GM18517 (cell line): ENCODE results near the gene OSBPL9.
"Not testable (repeated sequence)": the region's sequence is repeated elsewhere in the genome, so short reads cannot be mapped to it uniquely, and the experiment has no call there.

Experiments
- ATAC-seq: cut with Tn5 transposase; IDR thresholded peaks from one replicate; pipeline ENCODE4 v1.9.1; 2021; ENCODE audit warnings: mild to moderate bottlenecking, moderate library complexity; ENCODE audit not compliant: unreplicated experiment

The OSBPL9 gene

DNA sequence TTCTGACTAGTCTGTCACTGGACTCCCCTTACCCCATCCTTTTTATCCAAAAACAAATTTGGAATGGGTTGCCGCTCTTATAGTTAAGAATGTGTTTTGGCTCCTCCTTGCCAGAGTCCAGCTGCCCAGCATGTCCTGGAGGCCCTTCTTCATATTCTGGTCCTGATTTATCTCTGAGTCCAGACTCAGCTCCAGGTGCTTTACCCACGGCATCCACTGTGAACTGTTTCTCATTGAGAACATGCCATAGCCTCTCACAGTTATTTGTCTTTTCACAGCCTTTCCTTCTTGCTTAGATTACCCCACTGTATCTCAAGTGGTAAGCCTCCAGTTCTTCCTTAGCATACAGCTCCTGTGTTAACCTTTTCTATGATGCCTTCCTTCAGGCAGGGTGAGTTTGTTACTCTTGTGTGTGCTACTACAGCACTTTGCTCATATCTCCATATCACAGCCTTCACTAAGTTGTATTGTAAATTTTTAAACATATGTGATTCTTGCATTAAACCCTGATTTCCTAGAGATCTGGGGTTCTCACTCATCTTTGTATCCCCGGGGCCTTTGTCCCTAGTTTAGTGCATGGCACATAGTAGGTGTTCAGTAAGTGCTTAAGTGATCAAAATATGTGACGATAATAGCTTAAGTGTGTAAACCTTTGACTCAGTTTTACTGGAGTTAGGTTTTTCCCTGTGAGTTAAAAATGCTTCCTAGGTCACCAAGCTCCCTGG lies 116.0 kb downstream of the OSBPL9 start:
- no peak for ATAC-seq

DNA sequence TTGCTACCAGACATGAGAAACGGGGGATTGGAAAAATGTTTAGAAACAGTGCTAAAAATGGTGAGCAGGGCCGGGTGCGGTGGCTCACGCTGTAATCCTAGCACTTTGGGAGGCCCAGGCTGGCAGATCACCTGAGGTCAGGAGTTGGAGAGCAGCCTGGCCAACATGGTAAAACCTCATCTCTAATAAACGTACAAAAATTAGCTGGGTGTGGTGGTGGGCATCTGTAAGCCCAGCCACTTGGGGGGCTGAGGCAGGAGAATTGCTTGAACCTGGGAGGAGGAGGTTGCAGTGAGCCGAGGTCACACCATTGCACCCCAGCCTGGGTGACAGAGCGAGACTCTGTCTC lies 116.5 kb downstream of the OSBPL9 start:
- not testable (repeated sequence) for ATAC-seq

DNA sequence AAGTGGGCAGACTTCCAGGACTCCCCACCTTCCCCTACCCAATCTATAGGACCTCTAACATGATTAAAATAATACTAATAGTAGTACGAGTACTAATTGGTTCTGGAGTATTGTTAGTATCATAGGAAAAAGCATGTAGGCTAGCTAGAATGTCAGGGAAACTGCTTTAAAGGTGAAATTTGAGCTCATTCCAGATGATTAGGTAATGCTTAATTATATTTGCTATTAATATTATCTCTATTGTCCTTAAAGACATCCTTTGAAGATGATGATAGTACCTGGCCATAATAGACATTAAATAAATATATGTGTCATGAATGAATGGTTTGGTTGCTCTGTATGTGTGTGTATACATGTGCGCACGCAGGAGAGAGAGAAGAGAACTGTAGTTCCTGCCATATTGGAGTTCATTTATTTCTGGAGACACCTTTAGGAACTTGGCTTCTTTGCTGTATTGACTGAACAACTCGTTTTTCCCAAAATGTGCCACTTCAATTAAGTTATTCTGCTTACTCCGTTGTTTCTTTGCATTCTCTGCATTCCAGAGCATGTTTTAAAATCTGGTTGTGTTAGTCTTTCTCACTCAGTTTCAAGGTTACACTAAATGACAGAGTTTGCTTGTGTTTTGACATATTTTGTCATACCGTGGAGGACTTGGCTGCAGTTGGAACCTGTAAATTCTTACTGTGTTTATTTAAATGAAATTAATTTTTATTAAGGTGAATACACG lies 117.1 kb downstream of the OSBPL9 start:
- no peak for ATAC-seq

DNA sequence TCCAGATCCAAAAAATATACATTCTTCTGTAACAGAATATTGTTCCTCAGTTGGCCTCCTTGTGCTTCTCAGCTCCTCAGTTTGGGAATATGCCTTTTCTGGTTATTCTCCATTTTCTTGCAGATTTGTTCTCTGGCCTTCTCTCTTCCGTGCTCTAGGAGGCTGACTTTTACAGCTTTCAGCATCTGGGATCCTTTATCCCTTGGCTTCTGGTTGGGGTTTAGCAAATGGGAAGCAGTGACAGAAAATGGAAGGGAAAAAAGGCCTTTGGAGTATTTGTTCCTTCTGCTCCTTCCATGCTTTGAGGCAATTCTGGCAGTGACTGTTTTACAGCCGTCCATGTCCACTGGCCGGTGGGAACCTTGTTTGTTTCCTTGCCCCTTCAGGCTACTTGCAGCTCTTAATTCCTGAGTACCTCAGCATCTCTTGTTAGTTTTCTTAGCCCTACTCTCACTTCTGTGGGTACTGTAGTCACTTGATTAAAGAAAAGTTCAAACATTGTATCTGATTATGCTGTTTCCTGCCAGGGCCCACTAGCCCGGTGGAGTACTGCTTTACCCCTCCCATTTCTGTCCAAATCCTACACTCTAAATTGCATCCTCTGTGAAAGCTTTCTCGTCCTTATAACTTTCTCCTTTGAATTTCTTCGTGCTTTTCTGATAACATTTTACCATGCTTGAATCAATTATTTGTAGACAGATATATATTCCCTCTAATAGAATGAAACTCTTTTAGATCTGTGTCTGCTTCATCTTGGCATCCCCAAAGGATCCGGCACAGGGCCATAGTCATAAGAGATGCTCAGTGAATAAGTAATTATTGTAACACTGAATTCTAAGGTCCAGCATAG lies 118.2 kb downstream of the OSBPL9 start:
- ATAC-seq, result no peak

DNA sequence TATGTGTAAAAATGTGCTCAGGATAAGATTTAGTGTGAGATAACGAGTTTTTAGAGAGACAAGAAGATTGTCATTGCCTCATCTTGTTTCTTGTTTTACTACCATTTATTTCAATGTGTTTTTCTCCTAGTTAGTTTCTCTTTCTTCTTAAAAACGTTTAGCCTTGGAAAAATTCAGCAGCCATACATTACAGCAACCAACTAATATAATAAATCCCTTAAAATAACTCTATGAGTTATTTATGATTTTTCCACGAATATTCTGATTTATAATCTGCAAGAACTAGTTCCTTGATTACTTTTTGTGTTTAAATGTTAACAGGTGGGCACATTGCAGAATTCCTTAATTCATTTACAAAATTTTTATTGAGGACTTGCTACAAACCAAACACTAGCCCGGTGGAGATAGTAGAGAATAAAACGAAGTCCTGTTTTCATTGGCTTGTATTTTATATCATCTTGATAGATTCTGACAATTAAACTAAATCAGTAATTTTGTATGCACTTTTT lies 118.9 kb downstream of the OSBPL9 start:
- ATAC-seq, result no peak

DNA sequence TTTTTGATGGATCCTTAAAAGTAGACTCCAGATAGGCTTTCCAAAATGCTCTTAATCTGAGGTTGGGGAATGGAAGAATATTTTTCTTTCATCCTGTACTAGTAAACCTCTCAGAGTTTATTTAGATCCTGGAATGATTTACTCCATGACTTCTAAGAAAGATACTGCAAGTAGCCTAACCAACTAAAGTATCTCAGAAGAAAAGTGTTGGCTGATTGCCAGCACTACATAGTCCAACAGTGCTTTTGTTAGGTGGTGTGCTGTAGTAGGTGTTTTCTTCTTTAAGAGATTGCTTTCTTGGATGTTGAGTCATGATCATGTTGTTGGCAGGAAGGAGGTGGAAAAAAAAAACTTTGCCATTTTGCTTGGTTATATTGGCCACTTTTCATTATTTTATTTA lies 119.8 kb downstream of the OSBPL9 start:
- no peak for ATAC-seq

DNA sequence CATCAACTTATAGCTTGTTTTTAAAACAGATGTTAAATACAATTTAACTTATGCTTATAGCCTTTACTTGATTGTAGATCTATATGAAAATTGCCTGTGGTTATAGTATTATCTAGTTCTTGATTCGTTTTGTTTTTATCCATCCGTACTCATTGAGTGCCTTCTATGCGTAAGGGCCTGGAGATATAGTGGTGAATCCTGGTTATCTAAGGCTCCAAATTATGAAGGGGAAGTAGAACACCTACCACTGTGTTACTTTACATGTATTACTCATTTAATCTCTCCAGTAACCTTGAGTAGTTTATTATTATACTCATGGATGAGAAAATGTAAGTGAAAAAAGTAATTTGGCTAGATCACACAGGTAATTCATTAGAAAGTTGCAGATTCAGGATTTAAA lies 121.8 kb downstream of the OSBPL9 start:
- no peak for ATAC-seq

DNA sequence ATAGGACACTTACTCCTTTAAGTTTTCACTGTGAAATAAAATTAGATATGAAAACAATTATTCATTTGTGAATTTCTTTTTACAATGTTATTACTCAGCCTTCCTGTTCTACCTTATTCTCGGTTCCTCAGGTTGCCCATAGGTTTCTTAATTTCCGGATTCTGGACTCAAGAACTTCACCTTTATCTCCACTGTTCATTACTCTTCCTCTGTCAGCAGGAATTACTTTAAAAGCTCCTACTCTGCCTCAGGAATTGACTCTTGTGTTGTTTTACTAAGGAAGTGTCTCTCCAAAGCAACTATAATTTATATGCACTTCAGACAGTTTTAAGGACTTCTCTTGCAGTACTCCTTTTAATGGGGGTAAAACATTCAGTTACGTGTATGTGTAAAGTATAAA lies 123.8 kb downstream of the OSBPL9 start:
- ATAC-seq, result no peak

DNA sequence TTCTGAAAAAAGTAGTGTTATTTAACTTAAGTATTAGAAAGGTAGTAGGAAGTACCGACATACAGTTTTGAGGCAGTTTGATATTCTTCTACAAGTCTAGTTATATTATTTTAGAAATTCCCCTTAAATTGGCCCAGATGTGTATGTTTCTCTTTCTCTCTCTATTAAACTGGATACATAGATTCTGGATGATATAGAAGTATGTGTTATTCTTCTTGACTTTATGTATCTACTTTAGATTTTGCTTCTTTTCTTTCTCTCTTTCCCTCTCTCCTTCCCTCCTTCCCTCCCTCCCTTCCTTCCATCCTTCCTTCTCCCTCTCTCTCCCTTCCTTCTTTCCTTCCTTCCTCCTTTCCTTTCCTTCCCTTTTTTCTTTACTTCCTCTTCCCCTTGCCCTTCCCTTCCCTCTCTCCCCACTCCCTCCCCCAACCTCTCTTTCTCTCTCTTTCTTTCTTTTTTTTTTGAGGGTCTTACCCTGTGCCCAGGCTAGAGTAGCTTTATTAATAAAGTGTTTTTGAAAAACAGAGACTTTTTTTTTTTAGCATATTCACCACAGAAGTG lies 124.3 kb downstream of the OSBPL9 start:
- ATAC-seq, result no peak

DNA sequence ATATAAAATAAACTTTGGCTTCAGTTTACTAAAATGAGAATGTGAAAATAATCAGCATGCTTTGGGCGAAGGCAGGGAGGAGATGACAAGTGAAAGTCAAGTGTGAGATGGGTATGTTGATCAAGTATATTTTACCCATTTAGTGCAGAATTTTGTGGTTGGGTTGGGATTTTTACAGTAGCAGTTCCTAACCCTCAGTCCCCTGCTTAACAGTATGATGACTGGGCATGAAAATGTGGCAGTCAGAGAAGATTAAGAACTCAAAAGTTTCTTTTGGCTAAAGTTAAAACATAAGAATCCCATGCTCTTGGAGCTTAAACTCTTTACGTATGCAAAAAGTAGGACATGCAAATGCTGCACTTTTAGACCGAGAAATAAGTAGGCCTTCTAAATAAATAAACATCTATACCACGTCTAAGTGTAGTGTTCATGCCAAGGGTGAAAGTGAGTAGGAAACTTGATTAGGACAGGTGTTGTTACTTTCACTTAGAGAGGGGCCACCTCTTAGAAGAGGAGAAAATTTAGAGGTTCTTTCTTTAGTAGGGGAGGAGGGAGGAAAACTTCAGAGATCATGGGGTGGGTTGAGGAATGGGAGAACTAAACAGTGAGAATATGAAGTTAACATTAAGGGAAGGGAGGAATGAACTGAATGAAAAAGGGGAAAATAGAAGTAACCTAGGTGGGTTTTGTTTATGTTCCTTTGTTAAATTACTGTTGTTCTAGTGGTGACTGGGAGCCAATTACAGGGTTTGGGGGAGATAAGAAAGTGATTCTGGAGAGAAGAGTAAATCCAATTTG lies 127.8 kb downstream of the OSBPL9 start:
- ATAC-seq, result no peak

DNA sequence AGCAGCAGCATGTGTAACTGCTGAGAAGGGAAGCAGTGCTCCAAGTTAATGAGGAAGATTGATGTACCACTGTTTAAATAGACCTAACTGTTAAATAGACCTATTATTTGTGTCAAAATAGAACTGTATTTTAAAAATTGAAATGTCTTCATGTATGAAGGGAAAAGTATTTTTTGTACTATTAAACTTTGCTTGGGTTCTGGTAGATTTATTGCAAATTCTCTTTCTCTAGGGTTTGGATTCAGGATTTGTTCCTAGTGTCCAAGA lies 128.3 kb downstream of the OSBPL9 start:
- ATAC-seq, result no peak

DNA sequence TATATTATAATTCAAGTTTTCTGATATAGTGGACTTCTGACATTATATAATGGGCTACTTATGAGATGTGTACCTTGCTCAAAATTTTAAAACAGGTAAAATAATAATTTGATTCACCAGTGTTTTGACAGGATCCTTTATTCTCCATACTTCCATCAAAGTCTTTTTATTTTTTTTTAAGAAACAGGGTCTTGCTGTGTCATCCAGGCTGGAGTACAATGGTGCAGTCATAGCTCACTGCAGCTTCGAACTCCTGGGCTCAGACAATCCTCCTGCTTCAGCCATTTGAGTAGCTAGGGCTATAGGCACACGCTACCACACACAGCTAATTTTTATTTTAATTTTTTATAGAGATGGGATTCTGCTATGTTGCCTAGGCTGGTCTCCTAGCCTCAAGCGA lies 132.3 kb downstream of the OSBPL9 start:
- no peak for ATAC-seq

DNA sequence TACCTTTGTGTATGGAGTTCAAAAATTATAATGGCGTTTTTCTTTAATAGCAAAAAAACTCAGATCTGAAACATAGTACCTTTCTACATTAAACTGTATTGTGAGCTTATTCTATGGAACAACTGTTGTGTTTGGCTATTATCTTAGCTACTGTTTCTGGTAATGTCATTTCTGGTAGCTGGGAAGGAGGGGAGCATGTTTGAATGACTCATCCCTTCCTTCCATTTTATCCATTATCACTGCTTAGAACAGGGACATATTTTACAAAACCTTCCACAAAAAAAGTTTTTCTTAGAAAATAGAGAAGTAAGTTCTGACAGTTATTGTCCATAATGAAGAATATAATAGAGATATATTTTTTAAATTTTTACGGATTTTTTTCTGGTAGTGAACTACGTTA lies 133.3 kb downstream of the OSBPL9 start:
- no peak for ATAC-seq

DNA sequence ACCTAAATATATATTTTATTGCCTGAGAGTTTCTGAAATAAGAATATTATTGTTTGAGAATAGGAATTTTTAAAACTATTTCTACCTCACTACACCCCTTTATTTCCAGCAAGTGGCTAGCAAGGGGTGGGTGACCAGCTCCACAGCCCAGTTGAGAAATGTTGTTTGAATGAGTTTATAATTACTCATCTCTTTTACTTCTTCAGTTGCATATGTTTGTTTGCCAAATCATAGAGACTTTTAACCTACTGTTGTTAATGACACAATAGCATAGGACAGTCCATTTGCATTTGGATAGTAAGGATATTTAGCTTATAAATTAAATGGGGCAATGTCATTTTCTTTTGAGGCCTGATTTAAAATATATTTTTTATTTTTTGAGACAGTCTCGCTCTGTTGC lies 133.8 kb downstream of the OSBPL9 start:
- no peak for ATAC-seq

DNA sequence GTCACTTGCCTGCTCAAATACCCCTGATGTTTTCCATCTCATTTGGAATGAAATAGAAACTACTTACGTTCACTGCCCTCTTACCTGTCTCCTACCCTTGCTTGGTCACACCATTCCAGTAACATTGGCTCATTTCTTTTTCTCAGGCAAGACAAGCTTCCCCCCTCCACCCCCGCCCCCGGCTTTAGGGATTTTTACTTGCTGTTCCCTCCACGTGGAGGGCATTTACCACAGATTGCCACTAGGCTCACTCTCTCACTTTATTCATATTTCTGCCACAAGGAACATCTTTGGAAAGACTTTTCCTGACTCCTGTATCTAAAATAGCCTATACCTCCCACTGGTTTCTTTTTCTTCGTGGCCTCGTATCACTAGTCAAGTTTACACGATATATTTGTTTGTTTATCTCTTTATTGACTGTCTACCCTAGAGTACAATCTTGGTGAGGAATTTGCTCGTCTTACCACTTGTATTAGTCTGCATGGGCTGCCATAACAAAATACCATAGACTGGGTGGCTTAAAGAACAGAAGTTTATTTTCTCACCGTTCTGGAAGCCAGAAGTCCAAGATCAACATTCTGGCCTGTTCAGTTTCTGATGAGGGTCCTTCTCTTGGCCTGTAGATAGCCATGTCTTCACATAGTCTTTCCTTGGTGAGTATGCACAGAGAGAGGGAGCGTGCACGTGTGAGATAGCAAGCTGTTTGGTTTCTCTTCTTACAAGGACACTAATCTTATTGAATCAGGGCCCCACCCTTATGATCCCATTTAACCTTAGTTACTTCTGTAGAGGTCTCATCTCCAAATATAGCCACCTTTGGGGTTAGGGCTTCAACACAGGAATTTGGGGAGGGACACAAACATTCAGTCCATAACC lies 135.4 kb downstream of the OSBPL9 start:
- ATAC-seq, result no peak

DNA sequence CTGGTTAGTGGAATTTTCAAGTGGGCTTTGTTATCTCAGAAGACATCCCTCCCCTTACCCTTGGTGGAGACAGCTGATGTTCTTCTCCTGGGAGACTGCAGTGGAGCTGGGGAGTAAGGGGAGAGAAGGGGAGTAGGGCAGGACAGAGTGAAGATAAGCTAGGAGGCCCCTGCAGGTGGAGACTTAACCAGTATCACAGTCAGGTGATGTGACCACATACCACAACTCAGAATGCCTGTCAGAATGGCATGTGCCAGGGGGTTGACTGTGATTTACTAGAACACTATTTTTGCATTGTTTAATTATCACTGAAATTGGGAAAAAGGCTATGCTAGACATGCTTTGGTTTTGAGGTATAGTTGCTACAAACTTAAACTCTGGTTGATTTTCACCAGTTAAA lies 137.1 kb downstream of the OSBPL9 start:
- no peak for ATAC-seq

DNA sequence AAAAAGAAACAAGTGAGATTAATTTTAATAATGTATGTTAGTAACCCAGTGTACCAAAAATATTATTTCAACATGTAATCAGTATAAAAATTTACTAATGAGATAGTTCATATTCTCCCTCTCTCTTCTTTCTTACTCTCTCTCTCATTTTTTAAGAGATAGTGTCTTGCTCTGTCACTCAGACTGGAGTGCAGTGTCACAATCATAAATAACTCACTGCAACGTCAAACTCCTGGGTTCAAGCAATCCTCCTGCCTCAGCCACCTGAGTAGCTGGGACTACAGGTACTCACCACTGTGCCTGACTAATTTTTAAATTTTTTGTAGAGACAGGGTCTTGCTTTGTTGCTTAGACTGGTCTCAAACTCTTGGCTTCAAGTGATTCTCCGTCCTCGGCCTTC lies 137.8 kb downstream of the OSBPL9 start:
- ATAC-seq, result no peak

DNA sequence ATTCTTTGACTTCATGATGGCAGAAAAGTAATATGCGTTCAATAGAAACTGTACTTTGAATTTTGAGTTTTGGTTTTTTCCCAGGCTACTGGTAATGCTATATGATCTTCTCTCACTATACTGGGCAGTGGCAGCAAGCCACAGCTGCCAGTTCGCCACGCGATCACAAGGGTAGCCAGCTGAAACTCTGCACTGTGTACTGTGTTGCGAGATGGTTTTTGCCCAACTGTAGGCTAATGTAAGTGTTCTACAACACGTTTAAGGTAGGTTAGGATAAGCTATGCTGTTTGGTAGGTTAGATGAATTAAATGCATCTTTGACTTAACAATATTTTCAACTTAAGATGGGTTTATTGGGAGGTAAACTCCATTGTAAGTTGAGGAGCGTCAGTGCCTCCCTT lies 138.5 kb downstream of the OSBPL9 start:
- ATAC-seq, result no peak

DNA sequence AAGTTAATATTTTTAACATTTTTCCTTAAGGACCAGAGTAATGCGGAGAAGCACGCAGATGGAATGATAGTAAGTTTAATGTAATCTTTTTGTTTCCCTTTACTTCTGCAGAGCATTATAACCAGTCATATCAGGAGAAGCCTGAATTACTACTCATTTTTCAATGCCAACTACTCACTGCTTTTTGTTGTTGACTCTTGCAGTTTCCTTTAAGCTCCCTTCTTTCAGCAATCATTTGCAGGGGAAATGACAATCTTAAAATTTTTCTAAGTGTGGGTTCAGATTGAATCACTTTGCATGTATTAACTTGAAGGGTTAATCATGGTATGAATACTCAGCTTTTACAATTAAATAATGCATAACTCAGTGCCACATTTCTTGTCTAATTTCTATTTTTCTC lies 139.4 kb downstream of the OSBPL9 start:
- ATAC-seq, result no peak

DNA sequence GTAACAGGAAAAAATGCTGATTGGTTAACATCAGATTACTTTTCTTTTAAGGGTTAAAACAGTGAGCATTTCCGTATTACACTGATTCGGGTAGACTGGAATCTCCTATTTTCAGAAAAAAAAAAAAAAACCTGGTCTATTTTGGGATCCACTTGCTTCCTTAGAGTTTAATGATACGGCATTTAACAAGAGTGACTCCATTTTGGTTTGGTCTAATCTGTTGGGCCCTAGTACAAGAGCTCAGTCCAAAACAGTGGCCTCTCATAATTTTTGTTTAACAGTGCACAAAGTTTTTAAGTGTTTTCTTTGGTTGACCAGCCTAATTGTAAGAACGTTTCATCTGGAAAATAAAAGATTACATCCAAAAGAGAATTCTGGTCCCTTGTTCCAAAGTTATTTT lies 141.4 kb downstream of the OSBPL9 start:
- no peak for ATAC-seq
